Rectal smooth muscle tissue (tissue), 1 donor: ENCODE measurements around the gene AGAP1.

Experiments used
- H3K27ac ChIP-seq: one replicate; pipeline ENCODE4 v1.7.0; 2013; ENCODE audit warnings: low read depth, low read length, inconsistent platforms
- H3K27me3 ChIP-seq: one replicate; pipeline ENCODE4 v1.7.0; 2013; ENCODE audit warnings: low read length; ENCODE audit not compliant: control insufficient read depth, insufficient read depth
- H3K36me3 ChIP-seq: one replicate; pipeline ENCODE4 v1.7.0; 2013; ENCODE audit warnings: low read length; ENCODE audit not compliant: control insufficient read depth, insufficient read depth
- H3K4me1 ChIP-seq: one replicate; pipeline ENCODE4 v1.7.0; 2013; ENCODE audit warnings: low read length; ENCODE audit not compliant: control insufficient read depth, insufficient read depth
- H3K4me3 ChIP-seq: one replicate; pipeline ENCODE4 v1.7.0; 2013; ENCODE audit warnings: low read length
- H3K9ac ChIP-seq: one replicate; pipeline ENCODE4 v1.7.0; 2013; ENCODE audit warnings: low read length

AGAP1 gene

DNA sequence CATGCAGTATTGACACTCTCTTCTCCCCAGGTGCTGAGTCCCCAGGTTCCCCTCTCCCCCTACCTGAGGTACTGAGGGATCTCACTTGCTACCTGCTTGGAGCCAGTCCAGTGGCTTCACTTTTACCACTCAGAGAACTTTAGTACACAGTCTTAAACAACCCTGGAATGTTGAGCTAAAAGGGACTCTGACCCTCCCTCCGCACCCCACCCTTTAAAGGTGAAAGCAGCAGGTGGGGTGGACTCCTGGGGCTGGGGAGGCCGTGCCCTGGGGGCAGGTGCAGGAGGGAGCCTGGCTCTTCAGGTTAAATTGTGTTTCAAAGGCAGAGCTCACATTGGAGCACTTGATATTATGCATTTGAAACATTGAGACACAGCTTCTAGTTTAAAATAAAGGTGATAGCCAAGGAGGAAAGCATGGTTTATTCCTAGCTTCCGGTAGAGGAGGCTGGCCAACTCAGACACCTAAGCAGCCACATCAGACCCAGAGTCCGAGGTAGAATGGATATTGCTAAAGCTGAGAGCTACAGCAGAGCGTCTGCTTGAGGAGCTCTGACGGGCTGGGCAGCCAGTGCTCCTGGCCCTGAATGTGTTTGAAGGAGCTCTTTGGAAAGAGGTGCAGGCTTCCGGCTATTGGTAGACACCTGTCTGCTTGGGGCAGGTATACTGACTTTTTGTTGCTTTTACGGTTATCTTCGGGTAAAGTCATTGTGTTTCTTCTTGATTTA lies 196.4 kb downstream of the AGAP1 start:
- Histone ChIP-seq H3K4me1 (peaks cover 11% of the 10 kb centered on the region), H3K36me3 (no peaks in the 10 kb centered on the region), H3K27ac (no peak overlapping the region), H3K9ac (no peak overlapping the region), H3K4me3 (no peak overlapping the region), H3K27me3 (no peaks in the 10 kb centered on the region)

GRCh38 chr2:235690809-235691450 lies 197.1 kb downstream of the AGAP1 start:
- H3K27me3 ChIP-seq, result no peaks in the 10 kb centered on the region
- H3K4me3 ChIP-seq, result no peak overlapping the region
- H3K27ac ChIP-seq, result no peak overlapping the region
- no peaks in the 10 kb centered on the region for H3K36me3 ChIP-seq
- H3K4me1 ChIP-seq, result peaks cover 11% of the 10 kb centered on the region
- H3K9ac ChIP-seq, result no peak overlapping the region

DNA sequence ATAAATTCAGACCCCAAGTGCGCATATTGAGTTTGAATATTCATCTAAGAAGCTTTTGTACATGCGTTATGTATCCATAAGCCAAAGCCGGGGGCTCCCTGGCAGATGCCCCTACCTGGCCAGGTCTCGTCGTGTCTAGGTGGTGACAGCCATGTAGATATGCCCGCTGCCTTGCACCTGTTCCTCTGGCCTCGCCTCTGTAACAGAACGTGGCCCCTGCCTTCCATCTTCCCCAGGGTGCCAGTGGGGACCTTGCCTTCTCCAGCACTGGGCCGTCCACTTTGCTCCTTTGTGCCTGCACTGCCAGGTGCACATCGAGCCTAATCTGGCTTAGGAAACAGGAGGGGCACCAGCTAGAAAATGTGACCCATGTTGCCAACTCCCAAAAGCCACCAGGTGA lies 198.2 kb downstream of the AGAP1 start:
- no peak overlapping the region for H3K27ac ChIP-seq
- peaks cover 11% of the 10 kb centered on the region for H3K4me1 ChIP-seq
- no peaks in the 10 kb centered on the region for H3K36me3 ChIP-seq
- H3K27me3 ChIP-seq, result no peaks in the 10 kb centered on the region
- no peak overlapping the region for H3K4me3 ChIP-seq
- H3K9ac ChIP-seq, result no peak overlapping the region

DNA sequence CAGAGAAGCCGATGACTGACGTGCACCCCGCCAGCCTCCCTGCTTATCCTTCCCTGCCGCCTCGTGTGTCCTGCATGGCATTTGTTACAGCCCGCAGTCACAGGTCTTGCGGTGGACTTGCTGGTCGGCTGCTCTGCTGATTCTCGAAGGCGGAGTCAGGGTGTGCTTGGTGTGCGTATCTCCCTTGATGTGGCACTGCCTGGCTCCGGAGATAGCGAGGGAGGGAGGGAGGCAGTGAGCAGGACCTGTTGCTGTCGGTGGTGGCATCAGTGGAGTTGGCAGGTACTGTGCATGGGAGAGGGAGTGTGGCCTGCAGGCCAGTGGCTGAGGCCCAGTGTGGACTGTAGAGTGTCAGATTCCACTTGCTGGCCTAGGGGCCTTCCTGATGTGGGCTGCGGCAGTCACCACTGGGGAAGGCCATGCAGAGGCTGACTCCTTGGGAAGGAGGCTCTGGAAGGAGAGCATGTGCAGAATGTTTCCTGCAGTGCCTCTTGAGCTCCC lies 198.9 kb downstream of the AGAP1 start:
- peaks cover 11% of the 10 kb centered on the region for H3K4me1 ChIP-seq
- H3K4me3 ChIP-seq, result no peak overlapping the region

DNA sequence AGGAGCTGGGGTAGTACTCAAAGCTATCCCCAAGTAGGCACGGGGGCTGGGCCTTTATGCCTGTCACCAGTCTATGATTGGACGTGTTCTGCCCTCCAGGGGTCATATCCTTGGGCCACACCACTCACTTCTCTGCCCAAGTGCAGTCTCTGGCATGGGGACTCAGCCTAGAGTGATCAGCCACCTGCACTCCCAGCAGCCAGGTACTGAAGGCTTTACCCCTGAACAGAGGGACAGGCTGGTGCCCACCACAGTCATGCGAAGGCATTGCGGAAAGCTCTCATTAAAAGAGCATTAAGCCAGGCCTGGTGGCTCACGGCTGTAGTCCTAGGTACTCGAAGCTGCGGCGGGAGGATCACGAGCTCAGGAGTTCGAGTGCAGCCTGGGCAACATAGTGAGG lies 199.4 kb downstream of the AGAP1 start:
- Histone ChIP-seq H3K36me3 (no peaks in the 10 kb centered on the region), H3K27me3 (no peaks in the 10 kb centered on the region), H3K4me3 (no peak overlapping the region), H3K27ac (no peak overlapping the region), H3K9ac (no peak overlapping the region), H3K4me1 (peaks cover 11% of the 10 kb centered on the region)

More for the DNA sequence above, 198.9 kb downstream of the AGAP1 start:
- H3K27ac ChIP-seq, result no peak overlapping the region
- H3K9ac ChIP-seq, result no peak overlapping the region
- no peaks in the 10 kb centered on the region for H3K27me3 ChIP-seq
- no peaks in the 10 kb centered on the region for H3K36me3 ChIP-seq

DNA sequence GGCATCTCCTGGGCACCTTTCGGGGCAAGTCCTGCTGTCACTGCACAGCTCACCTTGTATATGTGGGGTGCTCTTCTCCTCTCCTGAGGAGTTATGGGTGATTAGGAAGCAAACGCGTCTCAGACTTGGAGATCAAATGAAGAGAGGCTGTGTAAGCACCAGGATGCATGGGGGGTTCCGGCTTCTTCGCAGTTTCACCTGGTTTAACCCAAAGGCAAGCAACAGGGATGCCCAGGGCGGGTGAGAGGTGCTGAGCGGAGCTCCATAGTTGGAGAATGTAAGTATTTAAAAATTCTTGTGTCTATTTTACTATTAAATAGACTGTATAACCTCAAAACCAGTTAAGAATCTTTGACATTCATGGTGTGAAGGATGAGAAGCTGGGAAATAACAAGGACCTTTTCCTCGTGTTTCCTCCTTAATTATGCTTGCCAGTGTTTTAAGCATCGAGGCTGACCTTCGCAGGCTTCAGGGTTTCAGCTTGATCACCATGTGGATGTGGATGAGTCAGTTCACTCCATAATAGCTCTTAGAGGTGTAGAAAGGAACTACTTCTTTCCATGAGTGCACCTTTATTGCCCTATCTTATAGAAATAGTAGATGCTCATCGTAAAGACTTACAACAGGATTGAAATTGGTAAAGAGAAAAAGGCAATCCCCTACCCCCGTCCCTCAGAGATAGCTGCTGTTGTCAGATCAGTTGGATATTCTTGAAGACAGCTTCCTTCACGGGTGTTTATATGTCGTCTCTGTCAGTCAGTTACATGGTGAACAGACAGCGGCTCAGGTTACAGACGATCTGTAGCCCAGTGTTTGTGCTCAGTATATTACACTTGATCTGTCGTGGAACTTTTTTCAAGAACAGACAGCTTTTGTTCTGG lies 201.1 kb downstream of the AGAP1 start:
- H3K9ac ChIP-seq, result no peak overlapping the region
- no peak overlapping the region for H3K4me3 ChIP-seq
- H3K36me3 ChIP-seq, result no peaks in the 10 kb centered on the region
- H3K27ac ChIP-seq, result no peak overlapping the region
- peaks cover 10% of the 10 kb centered on the region for H3K4me1 ChIP-seq
- H3K27me3 ChIP-seq, result no peaks in the 10 kb centered on the region

GRCh38 chr2:235695602-235695895 lies 201.7 kb downstream of the AGAP1 start:
- Histone ChIP-seq H3K9ac (no peak overlapping the region), H3K4me3 (no peak overlapping the region), H3K27ac (no peak overlapping the region), H3K36me3 (no peaks in the 10 kb centered on the region), H3K27me3 (no peaks in the 10 kb centered on the region), H3K4me1 (peaks cover 7% of the 10 kb centered on the region)

GRCh38 chr2:235697041-235697440 lies 203.2 kb downstream of the AGAP1 start:
- Histone ChIP-seq H3K36me3 (no peaks in the 10 kb centered on the region), H3K27me3 (no peaks in the 10 kb centered on the region), H3K9ac (no peak overlapping the region), H3K27ac (no peak overlapping the region), H3K4me1 (no peaks in the 10 kb centered on the region), H3K4me3 (no peak overlapping the region)

DNA sequence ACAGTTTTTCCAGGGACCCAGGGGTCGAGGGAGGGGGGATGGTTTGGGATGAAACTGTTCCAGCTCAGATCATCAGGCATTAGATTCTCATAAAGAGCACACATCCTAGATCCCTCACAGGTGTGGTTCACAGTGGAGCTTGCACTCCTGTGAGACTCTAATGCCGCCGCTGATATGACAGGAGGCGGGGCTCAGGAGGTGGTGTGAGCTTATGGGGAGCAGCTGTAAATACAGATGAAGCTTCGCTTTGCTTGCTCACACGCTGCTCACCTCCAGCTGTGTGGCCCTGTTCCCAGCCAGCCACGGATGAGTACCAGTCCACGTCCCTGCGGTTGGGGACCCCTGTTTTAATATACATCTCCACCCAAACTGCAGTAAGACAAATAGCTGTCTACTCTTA lies 204.2 kb downstream of the AGAP1 start:
- Histone ChIP-seq H3K4me3 (no peak overlapping the region), H3K4me1 (peaks cover under 1% of the 10 kb centered on the region), H3K36me3 (no peaks in the 10 kb centered on the region), H3K27me3 (no peaks in the 10 kb centered on the region), H3K27ac (no peak overlapping the region), H3K9ac (no peak overlapping the region)

DNA sequence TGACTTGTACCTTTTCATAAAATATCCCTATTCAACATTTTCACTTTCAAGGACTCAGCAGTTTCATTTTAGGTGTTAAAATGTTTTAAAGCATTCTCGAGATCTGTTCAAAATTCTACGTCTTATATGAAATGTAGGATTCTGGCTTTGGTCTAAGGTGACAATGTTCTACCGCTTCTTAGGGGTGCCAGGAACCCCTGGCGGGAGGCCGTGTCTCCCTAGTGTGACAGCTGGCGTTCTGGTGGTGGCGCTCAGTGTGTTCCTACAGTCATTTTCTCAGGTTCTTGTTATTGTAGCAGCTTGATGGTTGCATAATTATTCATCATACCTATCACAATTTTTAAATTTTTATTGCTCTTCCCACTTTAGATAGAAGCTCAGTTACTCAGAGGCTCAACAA lies 204.6 kb downstream of the AGAP1 start:
- no peaks in the 10 kb centered on the region for H3K27me3 ChIP-seq

GRCh38 chr2:235699576-235699975 lies 205.7 kb downstream of the AGAP1 start:
- Histone ChIP-seq H3K27ac (no peak overlapping the region), H3K4me3 (no peak overlapping the region), H3K36me3 (no peaks in the 10 kb centered on the region), H3K4me1 (peaks cover 3% of the 10 kb centered on the region), H3K27me3 (no peaks in the 10 kb centered on the region), H3K9ac (no peak overlapping the region)

More for the DNA sequence above, 204.6 kb downstream of the AGAP1 start:
- Histone ChIP-seq H3K27ac (no peak overlapping the region), H3K36me3 (no peaks in the 10 kb centered on the region), H3K4me1 (peaks cover 3% of the 10 kb centered on the region), H3K9ac (no peak overlapping the region), H3K4me3 (no peak overlapping the region)

DNA sequence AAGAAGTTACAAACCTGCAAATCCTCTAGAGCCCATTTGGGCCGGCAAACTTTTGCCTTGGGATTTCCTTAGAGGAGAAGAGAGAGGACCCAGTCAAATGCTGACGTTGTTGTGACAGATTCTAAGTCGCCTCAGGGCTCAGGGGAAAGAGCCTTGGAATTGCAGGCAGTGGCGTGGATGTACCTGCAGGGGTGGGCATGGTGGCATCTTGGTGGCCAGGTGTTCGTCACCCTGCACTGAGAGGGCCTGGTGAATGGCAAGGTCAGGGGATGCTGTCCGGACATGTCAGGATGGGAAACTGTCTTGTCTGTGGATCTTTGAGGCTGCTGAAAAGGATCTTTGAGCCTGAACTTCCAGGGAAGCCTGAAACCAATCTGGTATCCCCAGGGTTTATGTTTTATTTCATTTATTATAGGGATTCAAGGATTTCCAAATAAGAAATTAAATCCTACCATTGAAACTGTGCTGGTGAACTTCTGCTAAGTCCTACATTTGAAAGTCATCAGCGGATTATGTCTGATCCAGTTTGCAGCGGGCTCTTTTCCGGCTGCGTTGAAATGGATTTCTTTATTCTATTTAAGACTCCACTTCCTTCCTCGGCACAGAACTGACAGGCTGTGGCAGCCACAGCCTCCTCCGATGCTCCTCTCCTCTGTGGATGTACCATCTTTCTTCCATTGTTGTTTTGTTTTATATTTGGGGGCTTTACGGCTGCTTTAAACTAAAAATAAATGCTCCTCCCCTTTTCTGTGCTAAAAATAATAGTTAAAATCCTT lies 207.6 kb downstream of the AGAP1 start:
- no peak overlapping the region for H3K27ac ChIP-seq
- H3K4me3 ChIP-seq, result no peak overlapping the region
- no peaks in the 10 kb centered on the region for H3K36me3 ChIP-seq
- no peak overlapping the region for H3K9ac ChIP-seq
- H3K27me3 ChIP-seq, result no peaks in the 10 kb centered on the region
- peaks cover 3% of the 10 kb centered on the region for H3K4me1 ChIP-seq
